Lung microvascular endothelial cell (primary cell): ENCODE data around the gene SRL. TPM values are rescaled to one million over a fixed set of nuclear protein-coding genes. Genes with fewer than 3 reads are reported as not detected.
"Not testable (repeated sequence)": the region's sequence is repeated elsewhere in the genome, so short reads cannot be mapped to it uniquely, and the experiment has no call there.

ENCODE experiments used
- DNase-seq, 2 donors: peaks; one replicate each; pipeline versions ENCODE4 v3.0.0 to v3.0.0-alpha.2; 2010; ENCODE audit warnings: low read depth in 2 of 2
- total RNA-seq: library from RNA; depleted of rRNA; stranded (reverse); fragments of >200 nt; gene quantifications from 2 replicates; pipeline ENCODE4 v1.2.1, GENCODE V29; 2014

SRL gene
- total RNA-seq, 1 donor from 2014 or later, result 0.20 TPM

DNA sequence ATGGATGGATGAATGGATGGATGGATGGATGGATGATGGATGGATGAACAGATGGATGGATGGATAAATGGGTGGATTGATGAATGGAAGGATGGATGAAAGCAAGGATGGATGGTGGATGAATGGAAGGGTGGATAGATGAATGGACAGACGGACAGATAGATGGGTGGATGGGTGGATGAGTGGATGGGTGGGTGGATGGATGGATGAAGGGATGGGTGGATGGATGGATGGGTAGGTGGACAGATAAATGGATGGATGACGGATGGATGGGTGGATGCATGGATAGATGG lies 14.9 kb downstream of the SRL start:
- DNase-seq, result no peak

DNA sequence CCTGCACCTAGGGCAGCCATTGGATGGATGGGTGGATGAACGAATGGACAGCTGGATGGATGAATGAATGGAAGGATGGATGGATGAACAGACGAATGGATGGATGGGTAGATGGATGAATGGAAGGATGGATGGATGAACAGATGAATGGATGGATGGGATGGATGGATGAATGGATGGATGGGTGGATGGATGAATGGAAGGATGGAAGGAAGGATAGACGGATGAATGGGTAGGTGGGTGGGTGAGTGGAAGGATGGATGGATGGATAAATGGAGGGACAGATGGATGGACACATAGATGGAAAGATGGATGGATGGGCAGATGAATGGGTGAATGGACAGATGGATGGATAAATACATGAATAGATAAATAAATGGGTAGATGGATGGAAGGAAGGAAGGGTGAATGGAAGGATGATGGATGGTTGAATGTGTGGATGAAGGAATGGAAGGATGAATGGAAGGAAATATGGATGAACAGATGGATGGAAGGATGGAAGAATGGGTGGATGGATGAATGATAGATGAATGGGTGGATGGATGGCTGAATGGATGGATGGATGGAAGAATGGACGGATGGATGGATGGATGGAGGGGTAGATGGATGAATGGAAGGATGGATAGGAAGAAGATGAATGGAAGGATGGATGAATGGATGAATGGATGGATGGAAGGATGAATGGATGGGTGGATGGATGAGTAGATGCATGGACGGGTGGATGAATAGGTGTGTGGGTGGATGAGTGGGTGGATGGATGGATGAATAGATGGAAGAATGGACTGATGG lies 15.4 kb downstream of the SRL start:
- DNase-seq, result no peak

DNA sequence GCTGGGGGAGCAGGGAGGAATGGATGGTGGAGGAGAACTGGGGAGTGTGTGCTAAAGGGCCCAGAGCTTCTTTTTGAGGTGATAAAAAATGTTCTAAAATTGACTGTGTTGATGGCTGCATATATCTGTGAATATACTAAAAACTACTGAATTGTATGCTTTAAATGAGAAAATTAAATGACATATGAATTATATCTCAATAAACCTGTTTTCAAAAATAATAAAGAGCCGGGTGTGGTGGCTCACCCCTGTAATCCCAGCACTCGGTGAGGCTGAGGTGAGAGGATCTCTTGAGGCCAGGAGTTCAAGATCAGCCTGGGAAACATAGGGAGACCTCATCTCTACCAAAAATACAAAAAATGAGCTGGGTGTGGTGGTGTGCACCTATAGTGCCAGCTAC lies 16.8 kb downstream of the SRL start:
- DNase-seq, result no peak

DNA sequence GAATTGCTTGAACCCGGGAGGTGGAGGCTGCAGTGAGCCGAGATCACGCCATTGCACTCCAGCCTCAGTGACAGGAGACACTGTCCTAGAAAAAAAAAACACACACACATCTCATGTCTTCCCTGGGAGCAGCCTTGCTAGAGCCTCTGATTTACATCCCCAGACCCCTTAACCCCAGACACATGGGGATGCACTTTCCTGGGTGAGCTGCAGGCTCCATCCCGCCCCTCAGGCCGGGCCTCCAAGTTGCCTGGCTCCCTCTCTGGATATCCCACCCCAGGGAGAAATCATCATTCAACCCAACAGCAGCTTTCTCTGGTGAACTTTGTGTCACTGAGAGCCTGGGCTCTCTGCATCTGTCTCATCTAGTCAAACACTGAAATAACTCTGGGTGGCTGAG lies 21.5 kb downstream of the SRL start:
- DNase-seq, result no peak

DNA sequence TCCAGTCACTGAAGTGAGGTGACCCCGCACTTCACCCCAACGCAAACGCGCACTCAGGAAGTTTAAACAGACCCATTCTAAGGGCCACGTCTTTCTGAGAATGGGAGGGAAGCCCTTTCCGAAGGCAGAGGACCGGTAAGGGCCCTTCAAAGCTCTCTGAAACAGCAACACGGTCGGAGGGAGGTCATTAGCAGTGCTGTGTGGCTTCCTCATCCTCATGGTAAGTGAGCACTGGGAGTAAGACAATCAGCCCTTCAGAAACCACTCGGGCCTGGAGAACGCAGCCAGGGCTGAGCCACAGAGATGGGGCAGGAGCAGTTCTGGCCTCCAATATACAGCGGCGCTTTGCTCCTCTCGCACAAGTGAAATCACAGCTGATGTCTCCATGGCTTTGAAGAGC lies 23.7 kb downstream of the SRL start:
- DNase-seq, result no peak

DNA sequence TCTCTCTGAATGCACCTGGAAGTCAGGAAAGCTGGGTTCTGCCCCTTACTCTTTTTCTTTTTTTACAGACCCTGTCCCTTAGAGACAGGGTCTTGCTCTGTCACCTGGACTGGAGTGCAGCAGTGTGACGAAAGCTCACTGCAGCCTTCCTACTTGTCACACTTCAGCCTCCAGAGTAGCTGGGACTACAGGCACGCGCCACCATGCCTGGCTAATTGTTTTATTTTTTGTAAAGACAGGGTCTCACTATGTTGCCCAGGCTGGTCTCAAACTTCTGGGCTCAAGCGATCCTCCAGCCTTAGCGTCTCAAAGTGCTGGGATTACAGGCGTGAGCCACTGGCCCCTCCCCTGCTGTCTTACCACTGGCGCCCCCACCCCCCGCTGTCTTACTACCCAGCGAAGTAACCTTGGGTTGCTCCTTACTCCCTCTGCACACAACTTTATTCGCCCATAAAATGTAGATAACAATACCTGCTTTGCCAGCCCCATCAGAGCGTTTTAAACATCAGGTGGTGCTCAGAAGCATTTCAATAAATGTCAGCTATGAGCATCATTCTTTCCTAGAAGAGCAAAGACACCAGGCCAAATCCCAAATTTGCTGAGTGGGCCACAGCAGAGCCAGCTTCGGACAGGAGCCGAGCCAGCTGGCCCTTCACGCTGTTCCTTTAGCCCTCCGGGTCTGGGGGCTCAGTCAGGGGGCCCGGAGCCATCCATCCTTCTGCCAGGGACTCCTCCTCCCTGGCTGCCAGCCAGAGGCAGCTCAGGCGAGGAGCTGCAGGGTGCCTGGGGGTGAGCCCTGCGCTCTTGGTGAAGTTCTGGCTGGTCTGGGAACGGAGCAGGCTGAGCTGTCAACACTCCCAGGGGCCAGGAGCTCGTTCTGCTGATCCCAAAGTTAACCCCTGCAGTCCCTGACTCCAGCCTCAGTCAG lies 24.4 kb downstream of the SRL start:
- no peak for DNase-seq

DNA sequence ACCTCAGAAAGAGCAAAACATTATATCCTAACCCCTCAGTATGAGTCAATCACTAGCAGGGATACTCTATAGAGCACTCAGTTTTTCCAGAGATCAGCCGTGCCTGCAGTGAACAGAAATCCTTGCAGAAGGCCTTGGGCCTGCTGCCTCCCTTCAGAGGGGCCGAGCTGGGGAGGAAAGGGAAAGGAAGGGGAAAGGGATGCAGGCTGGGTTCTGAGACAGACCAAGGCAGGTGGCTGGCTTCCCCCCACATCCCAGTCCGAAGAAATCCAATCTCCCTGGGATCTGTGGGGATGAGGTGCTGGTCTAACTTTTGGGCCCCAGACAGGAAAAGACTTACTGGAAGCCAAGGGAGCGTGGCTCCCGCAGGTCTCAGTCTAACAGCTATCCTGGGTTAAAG lies 25.3 kb downstream of the SRL start:
- no peak for DNase-seq

DNA sequence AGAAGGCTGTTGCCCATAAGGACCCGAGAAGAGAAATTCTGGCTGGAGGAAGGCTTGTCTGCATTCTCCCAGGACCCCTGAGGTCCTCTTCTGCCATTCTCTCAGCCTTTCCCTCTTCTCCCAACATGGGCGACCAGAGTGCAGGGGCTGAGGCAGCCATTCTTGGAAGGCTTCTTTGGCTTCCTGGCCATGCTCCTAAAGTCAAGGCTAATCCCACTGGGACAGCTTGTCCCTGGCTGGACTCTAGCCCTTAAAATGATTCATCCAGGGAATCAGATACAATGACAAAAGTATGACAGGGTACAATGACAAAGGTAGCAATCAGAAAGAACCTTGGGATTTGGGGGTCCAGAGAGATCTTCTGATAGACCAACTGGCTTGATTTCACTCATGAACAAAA lies 26.8 kb downstream of the SRL start:
- DNase-seq, result no peak

DNA sequence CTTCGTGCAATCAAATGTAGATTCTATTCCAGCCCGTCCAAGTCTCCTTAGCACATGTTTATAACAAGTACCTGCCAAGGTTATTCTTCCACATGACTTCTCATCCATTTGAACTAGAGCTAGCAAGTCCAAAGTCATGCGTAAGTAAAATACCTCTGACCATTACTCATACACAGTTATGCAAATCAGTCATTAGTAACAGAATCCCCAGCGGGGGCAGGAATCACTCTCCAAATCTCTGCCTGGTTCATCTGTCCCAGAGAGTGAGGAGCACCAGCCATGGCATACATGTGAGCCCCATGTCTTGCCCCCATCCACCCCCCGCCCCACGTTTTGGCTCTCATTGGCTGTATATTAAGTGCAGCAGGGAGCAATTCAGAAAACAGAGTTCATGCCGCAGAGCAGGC lies 27.7 kb downstream of the SRL start:
- DNase-seq, result peak in 1 of 2 donors; percentile 7

DNA sequence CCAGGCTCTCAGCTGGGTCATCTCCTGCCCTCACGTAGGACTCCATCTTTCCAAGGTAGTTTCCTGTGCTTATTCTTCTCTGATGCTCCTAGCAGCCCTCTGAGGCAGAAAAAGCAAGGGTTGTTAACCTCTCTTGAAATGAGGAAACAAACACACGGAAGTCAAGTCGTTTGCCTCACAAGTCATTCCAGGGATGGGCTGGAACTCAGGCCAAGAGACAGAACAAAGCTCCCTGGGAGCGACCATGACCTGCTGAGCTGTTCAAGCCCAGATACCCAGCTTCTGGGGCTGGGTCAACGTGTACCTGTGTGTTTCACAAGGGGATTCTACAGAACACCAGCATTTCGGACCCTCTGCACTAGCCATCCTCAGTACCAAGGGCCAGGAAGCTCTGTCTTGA lies 28.1 kb downstream of the SRL start:
- DNase-seq, result no peak

DNA sequence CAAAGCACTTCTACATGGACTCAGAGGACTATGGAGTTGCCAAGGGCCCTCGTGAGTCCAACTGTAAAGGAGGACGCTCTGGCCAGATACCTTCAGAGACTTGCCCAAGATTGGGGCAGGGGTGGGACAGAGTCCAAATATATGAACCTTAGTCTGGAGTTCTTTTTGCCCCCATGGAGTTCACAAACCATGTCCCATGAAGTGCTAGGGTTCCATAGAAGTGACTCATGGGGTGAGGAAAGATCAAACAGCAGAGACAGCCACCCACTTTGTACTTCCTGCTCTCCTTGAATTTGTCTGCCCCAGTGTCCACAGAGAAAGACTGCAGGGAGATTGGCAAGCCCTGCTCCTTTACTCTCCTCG lies 29.0 kb downstream of the SRL start:
- DNase-seq, result no peak

DNA sequence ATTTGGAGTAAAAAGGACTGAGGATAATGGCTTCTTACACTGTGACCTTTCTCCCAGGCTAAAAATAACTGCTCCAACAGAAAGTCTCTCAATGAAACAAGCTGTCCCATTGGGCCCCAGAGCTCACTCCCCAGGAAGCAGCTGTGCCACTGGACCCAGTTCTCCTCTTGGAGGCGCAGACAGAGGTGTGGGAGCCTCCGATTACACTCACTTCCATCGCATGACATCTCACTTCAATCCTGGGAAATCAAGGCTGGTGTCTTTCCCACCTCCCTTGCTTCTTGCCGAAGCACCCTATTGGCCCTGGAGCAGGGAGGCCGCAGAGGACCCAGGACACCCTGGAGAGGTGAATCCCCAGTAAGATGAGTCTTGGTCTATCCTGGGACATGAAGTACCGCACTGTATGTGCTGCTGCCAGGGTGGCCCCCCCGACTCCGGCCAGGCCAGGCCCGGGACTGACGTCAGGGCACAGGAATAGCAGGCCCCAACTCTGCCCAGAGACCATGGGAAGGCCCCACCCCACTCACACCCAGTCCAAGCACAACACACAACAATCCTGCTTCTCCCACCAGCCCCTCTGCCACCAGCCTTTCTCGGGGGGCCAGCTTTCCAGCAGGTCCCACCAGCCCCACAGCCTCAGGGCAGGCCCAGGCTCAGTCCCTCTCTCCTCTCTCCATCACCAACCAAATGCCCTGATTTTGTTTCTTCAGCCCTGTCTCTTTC lies 29.5 kb downstream of the SRL start:
- no peak for DNase-seq

DNA sequence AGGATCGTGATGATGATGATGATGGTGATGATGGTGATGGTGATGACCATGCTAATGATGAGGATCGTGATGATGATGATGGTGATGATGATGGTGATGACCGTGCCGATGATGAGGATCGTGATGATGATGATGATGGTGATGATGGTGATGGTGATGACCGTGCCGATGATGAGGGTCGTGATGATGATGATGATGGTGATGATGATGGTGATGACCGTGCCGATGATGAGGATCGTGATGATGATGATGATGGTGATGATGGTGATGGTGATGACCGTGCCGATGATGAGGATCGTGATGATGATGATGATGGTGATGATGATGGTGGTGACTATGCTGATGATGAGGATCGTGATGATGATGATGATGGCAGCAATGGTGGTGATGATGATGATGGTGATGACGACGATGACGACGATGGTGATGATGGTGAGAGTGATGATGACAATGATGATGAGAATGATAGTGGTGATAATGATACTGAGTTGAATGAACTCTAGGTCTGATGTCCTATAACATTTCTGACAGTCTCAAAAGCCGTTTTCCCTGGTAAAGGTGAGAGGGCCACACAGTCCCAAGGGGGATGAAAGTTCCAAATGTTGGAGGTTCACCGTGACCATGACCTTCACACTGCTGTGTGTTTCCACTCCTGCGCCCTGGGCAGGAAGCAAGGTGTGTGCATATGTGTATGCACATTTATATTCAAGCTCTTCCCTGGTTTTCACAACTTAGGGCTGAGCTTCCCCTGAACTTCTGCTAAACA lies 30.3 kb downstream of the SRL start:
- DNase-seq, result not testable (repeated sequence)

DNA sequence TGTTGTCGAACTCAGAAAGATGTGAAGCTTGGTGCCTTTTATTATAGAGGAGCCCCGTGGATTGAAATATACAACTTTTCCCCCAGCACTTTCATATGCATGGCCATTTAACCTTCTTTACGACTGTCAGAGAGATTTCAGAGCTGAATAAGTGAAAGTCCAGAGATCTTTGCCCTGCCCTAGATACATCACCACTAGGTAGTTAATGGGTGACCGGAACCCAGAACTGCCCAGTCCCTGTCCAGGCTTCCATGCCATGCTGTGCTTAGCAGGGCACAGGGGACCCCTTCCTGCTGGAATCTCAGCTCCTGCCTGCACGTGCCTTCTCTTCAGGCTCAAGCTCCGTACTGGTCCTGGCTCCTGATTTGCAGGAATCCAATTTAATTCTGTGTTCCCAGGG lies 32.2 kb downstream of the SRL start:
- no peak for DNase-seq

DNA sequence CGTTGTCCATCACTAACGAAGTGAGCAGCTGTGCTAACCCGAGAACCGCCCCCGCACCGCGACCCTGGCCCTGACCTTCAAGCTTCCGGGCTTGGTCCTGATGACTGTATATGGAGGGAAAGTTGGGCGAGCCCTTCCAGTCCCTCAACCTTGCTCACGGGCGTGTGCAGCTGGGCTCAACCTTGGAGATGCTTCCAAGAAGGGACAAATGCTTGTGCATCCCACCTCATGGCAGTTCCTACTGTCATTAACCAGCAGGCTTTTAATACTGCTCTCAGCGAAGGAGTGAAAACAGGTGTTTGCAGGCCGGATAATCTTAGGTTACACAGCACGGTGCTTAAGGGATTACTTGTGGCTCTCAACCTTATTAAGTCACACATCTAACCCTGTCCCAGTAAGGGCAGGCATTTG lies 33.5 kb downstream of the SRL start:
- DNase-seq, result no peak

DNA sequence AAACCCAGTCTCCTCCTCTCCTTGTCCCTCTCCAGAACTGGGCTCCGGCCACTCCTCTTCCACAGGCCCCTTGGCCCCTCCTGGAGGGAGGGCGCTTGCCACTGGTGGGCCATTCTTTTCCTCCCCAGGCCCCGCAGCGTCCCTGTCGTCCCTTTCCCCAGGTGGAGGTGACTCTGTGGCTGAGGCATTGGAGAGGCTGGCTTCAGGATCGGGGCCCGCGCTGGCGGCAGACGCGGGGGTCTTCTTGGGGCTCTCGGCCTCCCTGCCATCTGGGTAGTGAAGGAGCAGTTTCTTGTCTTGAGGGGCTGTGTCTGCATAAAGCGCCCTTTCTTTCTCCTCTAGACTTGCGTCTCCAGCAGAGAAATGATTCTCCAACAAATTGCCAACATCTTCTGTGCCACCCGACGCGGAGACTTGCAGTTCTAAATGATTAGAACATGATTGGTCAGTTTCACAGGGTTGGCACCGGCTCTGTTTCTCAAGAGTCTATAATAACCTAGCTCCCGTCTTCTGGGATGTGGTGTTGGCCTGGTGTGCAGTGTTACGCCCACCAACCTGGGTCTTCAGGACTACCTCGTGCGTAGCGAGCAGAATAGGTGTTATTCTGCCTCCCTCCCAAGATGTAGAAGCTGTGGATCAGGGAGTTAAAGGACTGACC lies 34.1 kb downstream of the SRL start:
- no peak for DNase-seq

DNA sequence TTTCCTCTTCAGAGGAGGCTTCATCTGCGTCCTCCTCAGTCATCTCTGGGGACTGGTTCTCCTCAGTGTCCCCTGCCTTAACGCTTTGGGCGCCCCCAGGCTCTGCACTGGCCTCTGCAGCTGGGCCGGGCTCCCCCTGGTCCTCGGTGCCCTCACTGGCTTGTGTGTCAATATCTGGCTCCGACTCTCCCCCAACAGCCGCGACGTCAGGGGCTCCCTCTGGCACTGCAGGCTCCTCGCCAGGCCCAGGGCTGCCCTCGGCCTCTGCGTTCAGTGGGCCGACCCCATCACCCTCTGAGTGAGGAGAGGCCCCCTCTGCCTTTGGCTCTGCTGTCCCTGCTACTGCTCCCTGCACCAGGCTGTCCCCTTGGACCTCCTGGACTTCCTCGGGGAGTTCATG lies 34.7 kb downstream of the SRL start:
- DNase-seq, result no peak

DNA sequence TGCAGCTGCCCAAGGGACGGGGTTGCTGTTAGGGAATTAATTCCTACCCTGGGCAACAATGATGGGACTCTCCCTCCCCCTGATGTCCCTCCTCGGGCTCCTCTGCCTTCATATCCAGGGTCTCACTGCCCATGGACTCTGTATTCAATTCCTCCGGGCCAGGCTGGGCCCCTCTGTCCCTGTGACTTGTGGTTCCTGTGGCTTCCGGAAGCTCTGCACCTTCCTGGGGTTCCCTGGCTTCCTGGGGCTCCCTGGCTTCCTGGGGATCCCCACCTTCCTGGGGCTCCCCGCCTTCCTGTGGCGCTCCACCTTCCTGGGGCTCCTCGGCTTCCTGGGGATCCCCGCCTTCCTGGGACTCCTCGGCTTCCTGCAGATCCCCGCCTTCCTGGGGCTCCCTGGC lies 35.2 kb downstream of the SRL start:
- no peak for DNase-seq

DNA sequence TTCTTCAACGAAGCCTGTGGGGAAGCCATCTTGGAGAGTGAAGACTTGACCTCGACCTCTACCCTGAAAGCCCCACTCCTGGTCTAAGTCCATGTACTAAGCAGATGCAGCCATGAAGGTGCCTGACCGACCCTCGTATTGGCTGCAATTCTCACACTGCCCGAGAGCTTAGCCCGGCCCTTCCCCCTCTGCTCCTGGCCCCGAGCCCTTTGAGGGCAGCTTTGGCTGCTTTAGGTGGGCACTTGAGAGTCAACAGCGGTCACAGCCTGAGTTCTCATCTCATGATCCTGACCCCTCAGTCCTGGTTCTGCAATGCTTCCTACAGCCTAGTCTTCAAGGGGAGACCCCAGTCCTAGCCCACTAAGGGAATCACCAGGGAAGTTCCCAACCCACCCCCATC lies 35.9 kb downstream of the SRL start:
- no peak for DNase-seq

DNA sequence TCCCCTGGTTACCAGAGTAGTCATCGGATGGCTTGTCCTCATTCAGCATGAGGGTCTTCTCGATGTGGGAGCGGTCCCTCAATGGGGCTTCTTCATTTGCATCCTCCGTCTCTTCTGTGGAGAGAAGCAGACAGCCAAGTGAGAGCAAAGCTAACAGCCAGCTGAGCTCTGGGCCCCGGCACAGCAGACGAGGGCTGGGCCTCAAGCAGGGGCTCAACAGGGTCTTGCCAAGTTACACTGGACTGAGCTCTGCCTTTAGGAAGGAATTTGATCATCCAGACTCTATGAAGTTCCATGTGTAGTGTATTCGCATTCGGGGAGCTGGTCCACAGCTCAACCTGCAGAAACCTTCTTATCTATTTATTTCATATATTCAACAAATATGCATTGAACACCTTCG lies 37.4 kb downstream of the SRL start:
- no peak for DNase-seq

DNA sequence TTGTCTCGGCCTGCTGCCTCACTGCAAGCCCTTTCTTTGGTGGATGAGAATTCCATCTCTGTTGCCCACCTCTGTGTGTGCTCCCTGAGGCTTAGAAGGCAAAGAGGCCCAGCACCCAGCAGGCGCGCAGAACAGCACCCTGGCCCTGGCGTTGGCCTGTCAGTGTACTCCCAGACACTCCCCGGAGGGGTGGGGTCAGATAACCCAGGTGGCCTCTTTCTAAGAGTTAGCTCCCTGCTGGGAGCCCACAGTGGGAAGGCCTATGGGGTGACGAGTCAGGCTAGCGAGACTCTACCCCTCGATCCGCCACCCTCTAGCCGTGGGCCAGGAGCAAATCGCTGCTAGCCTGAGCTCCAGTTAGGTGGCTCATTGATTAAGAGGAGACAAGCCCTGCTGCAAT lies 38.1 kb downstream of the SRL start:
- no peak for DNase-seq
